HG02763 (cell line): ENCODE results near the gene SDR39U1.
A peak's percentile ranks its signal among the peaks of the same experiment; 100 is the strongest.

ENCODE experiments used
- ATAC-seq: cut with Tn5 transposase; IDR thresholded peaks from one replicate; pipeline ENCODE4 v1.9.1; 2021; ENCODE audit warnings: mild to moderate bottlenecking, moderate library complexity; ENCODE audit not compliant: unreplicated experiment

Gene SDR39U1

DNA sequence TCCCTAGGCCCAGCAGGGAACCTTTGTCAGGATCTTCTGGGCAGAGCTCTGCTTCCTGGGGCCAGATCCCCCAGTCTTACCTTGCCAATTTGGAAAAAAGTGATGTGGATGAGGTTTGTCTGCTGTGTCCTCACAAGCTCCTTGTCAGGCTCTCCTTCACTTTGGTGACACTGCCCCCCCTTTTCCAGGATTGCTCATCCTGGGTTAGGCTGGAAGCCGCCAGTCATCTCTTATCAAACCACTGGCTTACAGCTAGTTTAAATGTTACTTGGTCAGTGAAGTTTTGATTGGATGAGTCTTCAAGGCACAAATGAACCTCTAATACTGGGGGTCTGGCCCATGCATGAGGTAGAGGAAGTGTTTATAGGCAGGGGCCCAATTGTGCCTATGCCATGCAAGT, 28.5 kb downstream of the SDR39U1 start:
- ATAC-seq, result no peak

DNA sequence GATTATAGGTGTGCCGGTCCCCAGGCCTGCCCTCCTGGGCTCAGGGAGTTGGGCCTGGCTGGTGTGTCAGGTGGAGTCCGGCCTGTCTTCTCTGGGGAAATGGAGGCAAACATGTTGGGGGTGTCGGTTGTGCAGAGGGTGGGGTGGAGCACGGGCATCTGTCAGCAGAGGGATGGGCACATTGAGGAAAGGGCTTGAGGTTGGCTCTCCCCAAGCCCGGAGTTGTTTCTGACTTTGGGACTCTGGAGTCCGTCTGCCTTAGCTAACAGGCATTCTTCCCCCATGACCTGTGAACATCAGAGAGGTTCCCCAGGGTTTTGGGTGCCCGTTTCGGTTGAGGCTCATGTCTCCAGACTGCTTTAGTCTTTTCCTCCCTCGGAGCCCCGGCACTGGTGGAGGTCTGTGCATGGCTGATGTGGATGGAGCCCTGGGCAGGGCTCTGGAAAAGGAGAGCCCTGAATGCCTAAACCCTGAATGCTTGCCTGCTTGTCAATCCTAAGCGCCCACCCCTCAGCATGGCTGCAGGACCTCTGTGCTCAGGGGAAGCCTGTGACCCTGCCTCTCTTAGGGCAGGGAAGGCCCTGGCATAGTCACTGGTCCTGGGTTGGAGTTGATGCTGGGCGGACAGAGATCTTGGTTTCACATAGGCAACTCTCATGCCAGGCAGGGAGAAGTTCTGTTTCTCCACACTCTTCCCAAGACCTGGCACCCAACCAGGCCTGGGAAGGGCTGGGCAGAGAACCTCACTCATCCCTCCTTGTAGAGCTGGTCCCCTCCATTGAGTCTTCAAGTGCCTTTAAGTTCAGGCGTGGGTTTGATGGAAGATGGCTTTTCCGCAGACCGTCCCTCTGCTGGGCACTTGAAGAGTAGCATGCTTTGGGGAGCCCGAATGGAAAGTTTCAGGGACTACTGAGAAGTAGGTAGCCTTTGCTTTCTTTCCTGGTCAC, 30.9 kb downstream of the SDR39U1 start:
- ATAC-seq, result peak; percentile 44

DNA sequence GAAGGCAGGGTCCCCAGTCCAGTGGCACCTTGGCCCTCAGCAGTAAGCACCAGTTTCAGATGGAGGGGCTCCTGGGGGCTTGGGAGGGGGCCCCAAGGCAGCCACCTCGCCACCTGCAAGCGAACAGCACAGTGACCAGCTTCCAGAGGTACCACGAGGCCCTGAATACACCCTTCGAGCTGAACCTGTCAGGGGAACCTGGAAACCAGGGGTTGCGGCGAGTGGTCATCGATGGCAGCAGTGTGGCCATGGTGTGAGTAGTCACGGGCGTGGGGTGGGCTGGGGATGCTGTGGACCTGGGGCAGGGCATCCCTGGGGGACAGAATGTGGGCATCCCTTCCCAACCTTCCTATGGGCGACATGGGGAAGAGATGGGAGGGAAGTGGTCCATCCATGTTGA, 32.6 kb downstream of the SDR39U1 start:
- no peak for ATAC-seq

DNA sequence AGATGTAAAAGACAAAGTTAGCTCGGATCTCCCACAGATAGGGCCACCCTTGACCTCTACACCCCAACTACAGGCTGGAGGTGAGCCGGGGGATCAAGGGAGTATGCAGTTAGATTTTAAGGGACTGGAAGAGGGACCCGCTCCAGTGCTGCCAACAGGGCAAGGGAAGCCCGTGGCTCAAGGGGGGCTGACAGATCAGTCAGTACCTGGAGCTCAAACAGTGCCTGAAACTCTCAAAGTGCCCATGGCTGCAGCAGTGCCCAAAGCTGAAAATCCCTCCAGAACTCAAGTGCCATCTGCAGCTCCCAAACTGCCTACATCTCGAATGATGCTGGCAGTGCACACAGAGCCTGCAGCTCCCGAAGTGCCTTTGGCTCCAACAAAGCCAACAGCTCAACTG, 33.4 kb downstream of the SDR39U1 start:
- ATAC-seq, result no peak

DNA sequence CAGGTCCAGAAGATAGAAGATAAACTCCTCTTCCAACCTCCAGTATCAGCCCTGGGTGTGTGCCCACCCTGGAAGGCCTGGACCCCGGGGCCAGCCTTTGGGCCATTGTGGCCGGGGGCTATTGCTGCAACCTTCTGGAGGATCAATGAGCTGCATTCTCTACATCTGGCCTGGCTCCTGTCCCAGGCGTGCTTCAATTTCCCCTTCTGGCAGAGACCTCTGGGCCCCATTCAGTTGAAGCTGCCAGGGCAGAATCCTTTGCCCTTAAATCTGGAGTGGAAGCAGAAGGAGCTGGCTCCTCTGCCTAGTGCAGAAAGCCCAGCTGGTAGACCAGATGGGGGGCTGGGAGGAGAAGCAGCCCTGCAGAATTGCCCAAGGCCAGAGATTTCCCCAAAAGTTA, 33.8 kb downstream of the SDR39U1 start:
- ATAC-seq, result no peak

DNA sequence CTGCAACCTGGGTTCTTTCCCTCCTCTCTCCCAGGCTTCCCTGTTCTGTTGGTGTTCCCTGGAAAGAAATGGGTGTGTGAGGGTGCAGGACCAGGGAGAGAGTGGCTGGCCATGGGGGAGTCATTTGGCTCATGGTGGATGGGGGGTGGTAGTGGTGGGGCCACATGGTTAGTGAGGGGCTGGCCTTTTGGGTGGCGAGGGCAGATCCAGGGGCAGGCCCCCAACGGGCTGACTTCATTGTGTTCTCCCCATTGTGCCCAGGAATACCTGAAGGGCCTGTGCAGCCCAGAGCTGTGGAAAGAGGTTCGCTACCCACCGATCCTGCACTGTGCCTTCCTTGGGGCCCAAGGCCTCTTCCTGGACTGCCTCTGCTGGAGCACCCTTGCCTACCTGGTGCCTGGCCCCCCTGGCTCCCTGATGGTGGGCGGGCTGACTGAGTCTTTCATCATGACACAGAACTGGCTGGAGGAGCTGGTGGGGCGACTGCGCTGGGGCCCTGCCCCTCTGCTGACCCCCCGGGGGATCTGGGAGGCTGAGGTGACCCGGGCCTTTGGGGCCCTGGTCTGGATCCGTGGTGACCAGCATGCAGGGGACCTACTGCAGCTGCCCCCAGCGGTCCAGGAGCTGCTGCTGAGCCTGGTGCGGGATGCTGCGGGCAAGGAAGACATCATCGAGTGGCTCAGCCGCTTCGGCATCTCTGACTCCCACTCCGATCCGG, 34.8 kb downstream of the SDR39U1 start:
- no peak for ATAC-seq

DNA sequence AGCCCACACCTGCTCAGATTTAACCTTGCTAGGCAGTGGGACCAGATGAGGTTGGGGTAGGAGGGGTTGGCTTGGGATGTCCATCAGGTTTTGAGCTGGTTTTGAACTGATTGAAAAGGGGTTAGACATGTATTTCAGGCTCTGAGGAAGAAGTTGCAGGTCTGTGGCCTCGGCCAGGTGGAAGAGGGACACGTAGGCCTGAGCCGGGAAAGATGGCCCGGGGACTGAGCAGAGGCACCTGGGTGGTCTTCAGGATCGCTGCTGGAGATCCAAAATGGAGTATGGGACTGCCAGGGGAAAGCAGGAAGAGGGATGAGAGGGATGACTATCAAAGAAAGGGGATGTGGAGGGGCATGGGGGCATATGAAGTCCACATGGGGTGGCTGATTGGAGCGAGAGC, 36.2 kb downstream of the SDR39U1 start:
- ATAC-seq, result no peak

DNA sequence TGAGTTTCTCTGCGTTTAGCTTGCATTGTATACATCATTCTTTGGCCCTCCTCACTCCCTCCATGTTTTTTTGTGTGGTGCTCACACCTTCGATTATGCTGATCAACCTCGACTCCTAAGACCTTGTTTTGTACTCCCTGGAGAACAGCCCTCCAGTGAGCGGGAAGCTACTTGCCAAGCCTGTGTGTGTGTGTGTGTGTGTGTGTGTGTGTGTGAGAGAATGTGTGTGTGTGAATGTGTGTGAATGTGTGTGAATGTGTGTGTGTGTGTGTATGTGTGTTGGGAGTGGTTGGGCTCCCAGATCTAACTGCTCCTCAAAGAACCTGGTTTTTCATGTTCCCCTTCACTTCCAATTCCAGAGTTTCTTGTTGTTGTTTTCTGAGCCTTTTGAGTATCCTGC, 37.8 kb downstream of the SDR39U1 start:
- no peak for ATAC-seq

DNA sequence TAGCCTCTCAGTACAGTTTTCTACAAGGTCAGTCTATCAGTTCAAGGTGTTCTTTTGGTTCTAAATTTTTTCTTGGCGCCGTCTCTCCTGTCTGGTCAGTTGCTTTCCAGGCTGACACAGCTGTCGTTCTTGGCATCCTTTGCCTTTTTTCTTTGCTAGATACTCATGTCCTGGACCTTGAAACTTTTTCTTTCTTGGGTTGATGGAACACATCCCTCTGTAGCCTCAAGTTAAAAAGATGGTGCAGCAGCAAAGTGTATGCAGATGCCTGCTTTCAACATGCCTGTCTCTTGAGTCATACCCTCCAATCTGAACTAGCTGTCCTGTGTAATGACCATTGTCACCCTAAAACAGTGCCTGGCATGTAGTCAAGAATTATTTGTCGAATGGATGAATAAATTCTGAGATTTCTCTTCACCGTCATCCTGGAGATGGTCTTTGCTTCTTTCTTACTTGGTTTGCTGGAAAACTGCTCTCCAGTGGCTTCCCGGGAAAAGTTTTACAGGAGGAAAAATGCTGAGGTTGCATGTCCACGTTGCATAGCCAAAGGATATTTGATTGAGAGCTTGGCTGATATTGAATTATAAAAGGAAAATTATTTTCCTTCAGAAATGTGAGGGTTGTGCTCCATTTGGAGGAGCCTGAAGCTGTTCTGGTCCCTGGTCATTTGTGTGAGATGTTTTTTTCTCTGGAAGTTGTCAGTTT, 39.1 kb downstream of the SDR39U1 start:
- ATAC-seq, result no peak

DNA sequence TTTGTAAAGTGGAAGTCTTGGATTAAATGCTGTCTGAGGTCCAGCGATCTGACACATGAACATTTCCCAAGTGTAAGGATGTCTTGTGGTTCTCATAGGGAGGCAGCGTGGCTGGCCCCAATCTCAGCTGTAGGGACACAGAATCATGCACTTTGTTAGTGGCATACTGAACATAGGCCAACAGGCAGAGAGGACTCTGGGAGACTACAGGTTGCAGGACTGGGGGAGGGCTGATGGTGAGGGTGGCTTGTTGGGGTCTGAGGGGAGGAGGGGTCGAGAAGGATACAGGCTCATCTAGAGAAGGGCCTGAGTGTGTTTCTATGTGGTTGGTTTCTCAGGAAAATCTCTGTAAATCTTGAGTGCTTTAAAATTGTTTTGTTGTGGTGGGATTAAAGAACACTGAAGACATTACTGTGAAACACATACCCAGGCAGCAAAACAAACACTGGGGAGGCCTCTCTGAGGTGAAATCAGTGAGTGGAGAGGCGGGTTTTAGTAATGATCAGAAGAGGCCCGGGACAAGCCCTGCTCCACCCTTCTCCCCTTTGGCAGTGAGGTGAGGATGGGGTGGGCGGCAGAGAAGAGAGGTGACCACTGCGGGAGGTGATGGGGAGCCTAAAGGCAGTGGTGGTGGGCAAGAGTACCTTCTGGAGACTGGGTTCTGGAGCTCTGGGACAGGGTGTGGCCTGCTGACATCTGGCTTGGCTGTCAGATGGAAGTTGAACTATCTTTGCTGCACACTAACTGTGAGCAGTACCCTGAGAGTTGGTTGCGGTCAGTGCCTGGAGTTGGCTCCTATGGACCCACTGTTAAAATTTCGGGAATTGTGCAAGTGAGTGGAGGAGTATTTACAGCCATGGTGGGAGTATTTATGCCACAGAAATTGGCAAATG, 40.5 kb downstream of the SDR39U1 start:
- ATAC-seq, result no peak

DNA sequence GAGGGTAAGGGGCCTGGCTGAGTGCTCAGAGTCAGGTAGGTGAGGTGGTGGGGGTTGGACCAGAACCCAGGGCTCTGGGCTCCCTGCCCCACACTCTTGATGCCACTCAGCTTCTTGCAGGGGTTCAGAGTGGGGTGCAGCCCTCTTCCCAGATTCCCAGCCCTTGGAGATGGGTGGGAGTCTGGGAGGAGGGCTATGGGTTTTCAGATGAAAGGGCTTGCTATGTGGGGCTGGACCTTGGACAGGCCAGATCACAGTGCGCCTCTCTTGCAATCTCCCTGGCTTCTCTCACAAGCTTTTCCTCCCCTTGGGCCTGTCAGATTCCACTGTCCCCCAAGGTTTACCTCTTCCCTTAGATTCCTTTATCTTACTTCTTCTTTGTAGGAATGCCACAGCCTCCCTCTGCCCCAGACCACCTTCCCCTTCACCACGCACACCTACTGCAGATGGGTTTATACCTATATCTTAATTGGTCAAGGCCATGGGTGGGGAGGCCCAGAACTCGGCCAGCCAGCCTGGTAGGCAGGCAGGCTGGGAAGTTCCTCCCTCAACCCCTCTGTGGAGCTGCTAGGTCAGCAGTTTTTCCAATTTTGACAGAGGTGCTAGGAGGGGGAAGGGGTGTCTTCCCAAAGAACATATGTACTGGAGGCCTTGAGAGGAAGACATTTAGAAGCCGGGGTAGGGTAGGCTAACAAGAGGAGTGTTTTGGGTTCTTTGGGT, 42.4 kb downstream of the SDR39U1 start:
- no peak for ATAC-seq

DNA sequence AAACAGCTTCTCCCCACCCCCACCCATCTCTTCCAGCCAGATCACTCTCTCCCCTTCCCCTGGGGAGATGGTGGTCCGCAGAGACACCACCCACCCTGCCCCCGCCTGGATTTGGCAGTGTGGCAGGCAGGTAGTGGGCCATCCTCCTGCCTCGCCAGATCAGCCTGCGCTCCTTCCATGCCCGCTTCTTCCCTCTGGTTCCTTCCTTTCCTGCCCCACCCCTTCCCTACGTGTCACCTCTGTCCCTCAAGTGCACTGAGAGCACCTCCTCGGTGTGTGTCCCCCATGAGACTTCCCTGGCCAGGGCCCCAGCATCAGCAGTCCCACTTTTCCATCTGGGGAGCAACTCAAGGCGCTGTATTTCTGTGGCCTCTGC, 43.1 kb downstream of the SDR39U1 start:
- ATAC-seq, result no peak

DNA sequence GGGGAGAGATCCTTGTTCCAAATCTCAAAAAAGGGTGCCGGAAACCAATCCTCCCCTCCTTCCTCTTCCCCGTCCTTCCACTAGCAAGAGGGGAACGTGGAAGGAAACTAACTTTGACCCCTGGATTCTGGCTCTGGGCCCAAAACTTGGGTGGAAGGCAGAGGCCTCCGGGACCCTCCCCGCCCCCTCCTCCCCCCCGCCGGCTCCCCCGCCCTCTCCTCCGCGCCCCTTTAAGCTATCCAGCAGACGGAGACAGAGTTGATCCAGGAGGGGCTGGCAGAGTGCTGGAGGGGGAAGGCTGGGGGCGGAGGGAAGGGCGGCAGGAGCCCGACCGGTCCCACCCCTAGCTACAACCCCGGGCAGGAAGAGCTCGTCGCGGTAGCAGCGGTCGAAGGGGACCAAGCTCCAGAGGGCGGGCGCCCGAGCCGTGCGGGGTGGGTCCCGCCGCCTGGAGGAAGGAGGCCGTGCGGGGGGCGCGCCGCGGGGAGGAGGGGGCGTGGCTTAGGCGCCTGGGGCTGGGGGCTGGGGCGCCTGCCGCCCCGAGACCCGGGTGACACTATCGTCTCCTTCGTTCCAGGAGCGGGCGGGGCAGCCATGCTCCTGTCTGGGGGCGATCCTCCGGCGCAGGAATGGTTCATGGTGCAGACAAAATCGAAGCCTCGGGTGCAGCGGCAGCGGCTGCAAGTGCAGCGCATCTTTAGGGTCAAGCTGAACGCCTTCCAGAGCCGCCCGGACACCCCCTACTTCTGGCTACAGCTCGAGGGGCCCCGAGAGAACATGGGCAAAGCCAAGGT, 43.7 kb downstream of the SDR39U1 start, which contains the start of gene NYNRIN:
Gene NYNRIN, plus strand, starts transcription at position 351 of the 794 bp plus-strand sequence. Its CDS starts 244 bp downstream, at position 595.
- no peak for ATAC-seq

DNA sequence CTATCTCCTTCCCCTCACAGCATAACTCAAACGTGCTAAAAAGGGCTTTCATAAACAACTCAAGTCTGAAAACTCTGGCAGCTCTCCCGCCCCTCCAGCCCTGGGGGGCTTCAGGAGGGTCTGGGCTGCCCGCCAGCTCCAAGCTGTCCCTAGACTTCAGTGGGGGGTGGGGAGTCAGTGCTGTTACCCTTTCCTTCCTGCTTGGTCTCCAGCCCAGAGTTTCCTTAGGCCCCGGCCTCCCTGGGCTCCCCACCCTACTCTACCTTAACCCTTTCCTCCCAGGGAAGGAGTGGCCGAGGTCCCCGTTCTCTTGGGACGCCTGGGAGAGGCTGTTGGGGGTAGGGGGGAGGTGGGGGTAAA, 44.3 kb downstream of the SDR39U1 start:
- ATAC-seq, result no peak

DNA sequence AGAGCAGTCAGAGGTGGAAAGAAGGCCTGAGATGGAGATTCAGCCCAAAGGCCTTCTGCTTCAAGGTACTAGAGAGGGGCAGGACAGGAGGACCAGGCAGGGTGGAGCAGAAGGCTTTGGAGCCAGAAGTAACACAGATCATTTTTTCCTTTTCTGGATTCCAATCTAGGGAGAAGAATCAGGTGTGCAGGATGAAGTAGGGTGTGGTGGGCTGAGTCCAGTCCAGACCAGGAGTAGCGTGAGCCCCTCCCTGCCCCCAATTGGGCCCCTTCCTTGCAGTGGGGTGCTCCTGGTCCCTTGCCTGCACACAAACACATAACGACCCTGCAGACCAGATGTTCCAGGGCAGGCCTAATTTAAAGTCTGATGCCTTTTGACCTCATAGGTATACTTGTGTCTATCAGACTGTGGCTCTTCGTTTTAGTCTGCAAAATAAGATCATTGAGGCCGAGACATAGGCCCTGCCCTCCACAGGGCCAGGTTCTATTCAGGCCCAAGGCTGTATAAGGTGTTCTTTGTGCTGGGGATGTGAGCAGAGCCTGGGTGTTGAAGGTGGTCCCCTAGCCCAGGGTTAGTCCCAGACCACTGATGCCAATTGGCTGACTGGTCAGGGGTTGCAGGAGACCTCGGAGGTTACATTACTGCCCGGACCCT, 44.8 kb downstream of the SDR39U1 start:
- ATAC-seq, result no peak

DNA sequence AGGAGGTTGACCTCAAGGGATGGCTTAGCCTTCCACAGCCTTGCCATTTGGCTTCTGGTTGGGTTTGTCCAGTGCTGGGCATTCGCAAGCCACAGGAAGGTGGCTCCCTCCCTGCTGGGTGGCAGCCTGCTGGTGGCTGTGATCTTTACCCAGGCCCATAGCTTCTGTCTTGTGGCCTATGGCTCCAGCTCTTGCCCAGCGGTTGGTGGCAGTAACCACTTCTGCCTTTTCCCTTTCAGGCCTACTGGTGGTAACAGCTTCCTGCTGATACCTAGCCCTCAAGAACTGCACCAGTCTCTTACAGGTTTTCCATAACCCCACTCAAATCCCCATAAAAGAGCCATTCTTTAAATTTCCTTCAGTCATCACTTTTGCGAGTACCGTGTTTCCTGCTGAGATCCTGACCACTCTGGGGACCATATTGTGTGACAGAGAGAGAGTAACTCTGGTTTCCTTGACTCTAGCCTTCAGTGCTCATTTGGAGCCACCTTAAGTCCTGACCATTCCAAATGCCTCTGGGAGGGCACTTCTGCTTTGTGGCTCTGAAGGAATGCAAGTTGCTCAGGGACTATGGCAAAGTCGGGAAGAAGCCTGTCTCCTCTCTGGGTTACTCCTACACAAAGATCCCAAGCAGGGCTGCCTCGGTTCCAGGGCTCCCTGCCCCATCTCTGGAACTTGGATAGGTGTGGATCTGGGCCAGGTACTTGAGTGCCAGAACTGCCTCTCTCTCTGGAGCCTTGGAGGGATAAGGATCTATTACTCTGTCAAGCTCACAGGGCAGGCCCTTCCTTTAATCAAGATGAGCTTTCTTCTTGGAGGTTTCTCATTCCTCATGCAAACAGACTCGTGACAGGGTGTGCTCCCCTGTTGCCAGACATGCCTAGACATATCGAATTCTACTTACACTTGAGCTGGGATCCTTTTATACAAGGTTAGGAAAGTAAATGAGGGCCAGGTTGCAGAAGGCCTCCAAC, 46.7 kb downstream of the SDR39U1 start:
- no peak for ATAC-seq

DNA sequence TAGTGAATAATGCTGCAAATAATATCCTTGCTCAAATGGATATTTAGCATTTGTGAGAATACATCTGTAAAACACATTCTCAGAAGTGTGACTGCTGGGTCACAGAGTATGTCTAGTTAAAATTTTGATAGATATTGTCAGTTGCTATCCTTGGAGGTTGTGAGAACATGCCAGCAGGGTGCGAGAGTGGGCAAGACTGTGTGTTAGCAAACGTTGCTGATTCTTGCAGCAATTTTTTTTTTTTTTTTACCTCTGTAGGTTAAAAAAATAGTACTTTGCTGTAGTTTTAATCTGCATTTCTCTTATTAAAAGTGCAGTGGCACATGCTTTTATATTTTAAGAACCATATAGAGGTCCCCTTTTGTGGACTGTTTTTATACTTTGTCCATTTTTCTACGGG, 48.3 kb downstream of the SDR39U1 start:
- ATAC-seq, result no peak
